GM18870 (cell line): ENCODE data around the gene CDHR3.

ENCODE experiments used
- ATAC-seq: cut with Tn5 transposase; IDR thresholded peaks from one replicate; pipeline ENCODE4 v1.9.1; 2021; ENCODE audit warnings: moderate library complexity; ENCODE audit not compliant: unreplicated experiment

Gene CDHR3

DNA sequence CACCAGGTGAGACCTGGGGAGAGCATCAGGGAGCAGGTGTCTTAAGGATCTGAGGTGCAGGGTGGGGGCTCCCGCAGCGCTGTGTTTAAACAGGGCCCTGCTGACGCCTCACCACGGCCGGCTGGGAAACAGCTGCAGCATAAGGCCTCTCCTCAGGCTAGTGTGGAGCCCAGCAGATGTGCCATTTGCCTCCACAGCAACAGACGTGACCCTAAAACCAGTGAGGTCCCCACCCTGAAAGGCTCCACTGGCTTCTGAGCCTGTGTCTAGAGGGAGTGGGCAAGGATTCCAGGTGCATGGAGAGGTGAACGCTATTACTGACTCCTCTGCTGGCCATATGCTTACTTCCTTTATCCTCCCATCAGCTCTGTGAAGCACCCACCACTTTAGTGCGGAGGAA is 101.3 kb downstream of the CDHR3 start:
- ATAC-seq: no peak

DNA sequence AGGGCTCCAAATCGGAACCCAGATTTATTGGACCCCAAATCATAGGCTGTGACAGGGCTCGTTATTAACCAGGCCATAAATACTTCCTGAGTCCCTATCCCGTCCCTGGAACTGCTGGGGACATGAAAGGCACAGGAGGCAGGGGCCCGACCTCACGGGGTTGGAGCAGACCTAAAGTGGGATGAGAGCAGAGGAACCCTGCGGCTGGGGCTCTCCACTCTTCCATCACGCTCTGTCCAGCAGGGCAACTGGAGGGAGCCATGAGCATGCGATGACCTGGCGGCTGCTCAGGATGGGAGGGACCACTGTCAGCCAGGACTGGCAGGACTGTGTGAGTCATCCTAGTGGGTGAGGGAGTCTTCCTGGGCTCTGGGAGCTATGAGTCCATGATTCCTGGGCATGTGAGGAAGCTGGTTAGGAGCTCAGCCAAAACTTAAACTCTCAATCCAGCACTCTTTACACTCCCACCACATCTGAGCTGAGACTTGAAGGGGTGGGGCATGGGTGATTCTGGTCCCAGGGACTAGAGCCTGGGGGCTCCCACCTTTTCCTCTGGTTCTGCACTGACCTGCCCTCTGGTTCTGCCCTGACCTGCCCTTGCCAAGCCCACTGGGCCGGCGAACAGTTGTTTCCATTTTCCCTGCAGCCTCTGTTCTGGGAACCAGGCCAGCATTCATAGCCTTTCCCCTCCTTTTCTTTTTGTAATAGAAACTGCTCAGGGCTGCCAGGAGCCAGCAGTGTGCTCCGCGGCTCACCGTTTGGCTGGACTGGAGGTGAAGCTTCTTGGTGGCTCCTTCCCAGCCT is 101.9 kb downstream of the CDHR3 start:
- ATAC-seq: no peak

DNA sequence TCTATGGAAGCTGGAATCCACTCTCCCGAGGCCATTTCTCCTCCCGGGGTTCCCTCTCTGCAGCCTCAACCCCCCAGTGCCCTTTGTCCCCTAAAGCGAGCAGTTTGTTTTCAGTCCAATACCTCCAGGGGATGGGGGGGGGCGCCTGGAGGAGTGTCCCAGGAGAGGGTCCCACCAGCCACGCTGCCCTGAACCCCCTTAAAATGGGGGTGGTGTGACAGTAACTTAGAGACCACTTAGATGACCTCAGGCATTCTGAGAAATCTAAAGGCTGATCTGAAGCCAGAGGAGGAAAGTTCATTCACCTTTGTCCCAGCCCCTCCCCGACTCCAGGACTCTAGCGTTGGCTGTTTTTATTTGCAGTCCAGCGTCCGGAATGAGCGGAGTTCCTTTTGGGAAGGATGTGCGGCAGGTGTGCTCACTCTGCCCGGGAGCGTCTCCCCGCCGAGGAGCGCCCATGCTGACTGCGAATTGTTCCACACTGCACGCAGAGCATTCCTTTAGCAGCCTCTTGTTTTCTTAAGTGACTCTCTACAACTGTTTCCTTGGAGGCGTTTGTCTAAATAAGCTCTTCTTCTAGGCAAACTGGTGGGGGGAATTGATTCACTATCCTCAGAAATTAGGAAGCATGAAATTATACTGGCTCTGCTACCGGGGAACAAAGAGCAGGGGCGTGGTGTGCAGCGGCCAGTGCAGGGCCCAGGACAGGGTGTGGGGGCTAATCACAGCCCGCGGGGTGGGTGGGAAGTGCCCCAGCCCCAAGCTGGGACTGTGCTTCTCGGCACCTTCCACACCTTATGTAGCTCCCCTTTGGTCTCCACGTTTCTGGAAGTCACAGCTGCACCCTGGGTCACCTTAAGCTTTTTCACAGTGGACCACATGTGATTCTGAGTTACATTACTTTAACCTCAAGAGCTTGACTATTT is 102.8 kb downstream of the CDHR3 start:
- ATAC-seq: no peak

DNA sequence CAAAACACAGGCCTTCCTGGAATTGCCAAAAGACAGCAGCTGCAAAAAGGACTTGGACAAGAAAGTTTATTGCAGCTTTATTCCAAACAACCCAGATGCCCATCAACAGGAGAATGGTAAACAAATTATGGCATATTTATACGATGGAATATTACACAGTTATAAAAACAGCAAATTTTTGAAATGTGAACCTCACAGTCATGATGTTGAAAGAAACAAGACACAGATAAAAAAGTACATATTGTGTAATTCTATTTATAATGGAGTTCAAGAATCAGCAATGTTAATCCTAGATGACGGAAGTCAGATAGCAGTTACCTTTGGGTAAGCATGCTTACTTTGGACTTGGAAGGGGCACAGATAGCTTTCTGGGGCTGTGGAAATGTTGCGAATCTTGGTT is 104.6 kb downstream of the CDHR3 start:
- no peak for ATAC-seq

DNA sequence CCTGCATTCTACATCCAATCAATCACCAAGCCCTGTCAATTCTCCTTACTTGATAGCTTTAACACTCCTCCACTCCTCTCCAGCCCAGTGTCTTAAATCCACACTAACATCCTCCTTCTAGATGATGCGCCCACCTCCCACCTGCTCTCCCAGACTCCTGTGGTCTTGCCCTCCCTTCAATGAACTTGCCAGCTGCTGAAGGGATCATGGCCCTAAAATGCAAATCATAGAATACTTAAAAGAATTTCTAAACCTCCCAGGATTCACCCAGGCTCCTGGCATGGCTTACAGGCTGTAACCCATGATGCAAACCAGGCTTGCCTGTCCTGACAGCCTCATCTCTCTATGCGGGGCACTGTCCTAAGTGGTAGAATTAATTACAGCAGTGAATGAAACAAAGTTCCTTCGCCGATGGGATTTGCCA is 105.5 kb downstream of the CDHR3 start:
- ATAC-seq: no peak

DNA sequence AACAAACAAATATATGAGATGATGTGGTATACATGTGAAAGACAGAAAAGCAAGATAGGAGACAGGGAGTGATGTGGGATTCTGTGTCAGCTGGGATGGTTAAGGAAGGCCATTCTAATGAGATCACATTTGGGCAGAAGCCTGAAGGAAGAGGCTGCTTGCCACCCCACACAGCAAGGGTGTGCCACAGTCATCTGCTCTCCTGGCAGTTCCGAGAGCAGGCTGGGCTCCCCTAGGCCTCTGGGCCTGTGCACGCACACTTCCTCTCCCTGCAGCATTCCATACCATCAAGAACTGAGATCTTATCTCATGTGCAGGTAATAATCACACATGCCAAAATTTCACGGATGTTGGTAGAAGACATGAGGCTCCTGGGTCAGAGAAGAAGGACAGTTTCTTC is 105.9 kb downstream of the CDHR3 start:
- no peak for ATAC-seq

DNA sequence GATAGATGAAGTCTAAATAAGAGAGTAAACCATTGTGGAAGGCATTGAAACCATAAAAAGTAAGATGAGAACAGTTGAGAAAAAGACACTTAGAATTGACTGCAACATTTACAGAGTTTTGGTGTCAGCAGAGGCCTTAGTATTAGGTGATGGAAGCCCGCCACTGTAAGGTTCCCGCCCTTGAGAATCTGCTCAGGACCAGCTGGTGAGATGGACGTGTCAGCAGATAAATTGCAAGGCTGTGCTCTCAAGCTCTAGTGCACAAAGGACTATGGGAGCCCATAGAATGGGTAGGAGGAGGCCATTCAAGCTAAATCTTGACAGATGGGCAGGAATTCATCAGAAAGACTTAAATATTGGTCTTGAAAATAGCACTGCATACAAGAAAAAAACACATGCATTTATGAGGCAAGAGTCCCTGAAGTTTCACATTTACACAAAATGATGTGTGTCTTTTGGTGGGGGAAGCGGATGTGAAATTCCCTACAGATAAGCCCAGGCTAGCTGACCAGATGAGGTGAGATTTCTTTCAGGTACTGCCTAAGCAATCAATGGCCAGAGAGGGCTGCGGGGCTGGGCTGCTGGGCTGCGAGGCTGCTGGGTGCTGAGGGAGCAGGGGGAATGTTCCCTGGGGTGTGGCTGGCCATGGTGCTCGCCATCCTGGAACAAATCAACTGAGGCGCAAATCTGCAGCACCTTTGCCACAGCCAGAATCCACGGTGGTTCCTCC is 106.6 kb downstream of the CDHR3 start:
- ATAC-seq: no peak

DNA sequence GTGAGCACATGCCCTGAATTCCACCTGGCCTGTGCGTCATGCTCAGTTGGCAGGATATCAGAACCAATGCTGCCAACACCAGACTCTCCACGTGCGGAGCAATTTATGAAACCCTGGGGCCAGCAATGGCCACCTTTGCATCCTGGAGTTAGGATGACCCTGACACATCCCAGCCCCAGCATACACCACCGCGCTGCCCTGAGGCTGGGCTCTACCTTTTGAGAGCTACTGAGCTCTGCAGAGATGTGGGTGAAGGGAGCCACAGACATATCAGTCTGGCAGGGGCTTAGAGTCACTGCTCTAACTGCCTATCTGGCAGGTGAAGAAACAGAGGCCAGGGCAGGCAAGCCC is 107.1 kb downstream of the CDHR3 start:
- no peak for ATAC-seq

DNA sequence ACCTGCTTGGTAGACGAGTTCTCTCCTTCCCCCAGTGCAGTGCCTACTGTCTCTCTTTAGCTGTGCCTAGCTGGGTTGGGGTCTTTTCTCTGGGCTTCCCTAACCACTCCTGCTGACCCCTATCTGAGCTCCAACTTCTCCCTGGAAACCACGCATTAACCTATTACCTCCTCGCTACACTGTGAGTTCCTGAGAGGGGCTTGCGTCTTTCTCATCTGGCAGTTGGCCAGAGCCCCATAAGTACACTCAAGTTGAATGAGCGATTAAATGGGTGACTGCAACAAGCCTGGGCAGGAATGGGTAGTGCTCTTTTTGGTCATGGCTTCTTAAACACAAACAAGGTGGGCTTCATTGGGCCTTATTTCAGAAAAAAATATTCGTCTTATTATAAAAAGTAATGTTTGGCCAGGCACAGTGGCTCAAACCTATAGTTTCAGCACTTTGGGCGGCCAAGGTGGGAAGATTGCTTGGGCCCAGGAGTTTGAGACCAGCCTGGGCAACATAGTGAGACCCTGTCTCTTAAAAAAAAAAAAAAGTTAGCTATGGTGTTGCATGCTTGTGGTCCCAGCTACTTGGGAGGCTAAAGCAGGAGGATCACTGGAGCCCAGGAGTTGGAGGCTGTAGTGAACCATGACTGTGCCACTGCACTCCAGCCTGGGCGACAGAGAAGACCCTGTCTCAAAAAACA is 107.6 kb downstream of the CDHR3 start:
- no peak for ATAC-seq

DNA sequence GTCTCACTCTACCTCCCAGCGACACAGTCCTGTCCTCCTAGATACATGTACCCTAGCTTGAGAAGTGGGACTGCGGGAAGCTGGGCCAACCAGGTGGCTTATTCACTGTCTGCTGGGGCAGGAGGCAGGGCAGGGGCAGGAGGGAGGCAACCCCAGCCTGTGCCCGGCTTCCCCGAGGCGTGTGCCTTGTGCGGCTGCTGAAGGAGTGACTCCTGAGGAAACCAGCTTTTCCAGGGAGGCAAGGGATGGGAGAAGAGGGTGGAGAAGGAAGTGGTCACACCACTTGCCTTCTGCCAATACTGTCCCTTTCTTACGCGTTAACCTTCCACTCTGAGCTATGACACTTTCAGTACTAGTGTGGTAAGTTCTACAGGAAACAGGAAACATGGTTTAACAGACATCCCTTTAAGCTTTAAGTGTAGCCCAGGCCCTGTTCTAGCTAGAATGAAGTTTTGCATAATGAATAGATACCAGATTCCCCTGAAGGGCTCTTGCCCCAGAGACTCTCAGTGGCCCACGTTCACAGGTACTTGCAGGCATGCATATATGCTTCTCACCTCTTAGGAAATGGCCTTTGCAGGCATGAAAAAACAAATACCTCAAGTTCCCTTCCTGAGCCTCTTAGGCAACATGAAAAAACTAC is 108.4 kb downstream of the CDHR3 start:
- peak; percentile 98 for ATAC-seq

DNA sequence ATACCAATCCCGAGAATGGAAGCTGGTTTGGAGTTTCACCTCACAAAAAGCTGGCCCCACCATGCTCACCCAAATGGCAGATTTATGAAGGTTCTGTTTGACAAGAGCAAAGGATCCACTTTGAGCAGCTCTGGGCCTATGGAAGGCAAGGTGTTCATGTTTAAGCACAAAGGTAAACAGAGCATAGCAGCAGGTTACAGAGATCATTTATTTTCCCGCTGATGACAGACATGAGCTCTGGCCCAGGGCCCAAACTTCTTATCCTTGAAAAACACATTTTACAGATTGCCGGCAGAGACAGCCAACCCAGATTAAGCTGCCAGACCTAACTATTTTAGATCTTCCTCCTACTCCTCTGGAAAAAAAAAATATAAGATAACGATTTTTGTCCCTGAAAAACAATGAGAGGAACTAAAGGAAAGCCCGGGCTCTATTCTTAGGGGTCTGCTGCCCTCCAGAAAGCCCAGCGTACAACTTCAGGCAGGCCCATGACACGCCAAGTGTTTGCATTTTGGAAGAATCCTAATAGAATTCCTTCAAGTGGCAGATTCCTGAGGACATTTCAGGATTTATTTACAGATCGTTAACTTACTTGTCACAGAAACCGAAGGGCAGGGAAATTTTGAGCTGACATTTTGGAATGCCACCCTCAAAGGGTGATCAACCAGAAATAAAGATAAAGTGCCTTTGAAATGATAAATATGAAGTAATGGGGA is 109.1 kb downstream of the CDHR3 start:
- ATAC-seq: no peak

DNA sequence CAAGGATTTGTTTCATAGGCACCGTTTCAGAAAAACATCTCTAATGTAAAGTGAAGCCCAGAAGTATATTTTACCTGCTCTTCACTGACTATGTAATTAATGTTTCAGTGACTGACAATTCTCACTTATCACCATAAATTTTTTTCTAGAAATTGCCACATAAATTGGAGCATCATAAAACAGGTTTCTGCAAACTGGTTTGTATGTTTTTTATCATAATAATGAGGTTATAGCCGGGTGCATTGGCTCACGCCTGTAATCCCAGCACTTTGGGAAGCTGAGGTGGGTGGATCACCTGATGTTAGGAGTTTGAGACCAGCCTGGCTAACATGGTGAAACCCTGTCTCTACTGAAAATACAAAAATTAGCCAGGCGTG is 109.6 kb downstream of the CDHR3 start:
- ATAC-seq: no peak

DNA sequence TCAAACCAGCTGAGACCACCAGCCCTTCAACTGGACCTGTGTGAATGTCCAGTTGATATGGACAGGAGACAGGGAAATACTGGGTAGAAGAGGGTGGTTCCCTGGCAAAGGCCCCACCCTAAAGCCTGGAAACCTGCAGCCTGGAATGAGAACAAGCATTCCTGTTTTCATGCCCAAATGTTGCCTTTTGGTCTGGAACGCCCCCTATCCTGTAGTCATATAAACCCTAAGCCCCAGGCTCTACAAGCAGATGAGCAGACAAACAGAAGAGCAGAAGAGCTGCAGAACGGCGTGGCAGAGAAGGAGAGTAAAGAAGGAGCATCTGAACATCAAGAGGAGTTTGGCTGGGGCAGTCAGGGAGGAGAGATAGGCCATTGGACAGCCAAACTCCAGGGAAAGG is 110.6 kb downstream of the CDHR3 start:
- ATAC-seq: no peak

DNA sequence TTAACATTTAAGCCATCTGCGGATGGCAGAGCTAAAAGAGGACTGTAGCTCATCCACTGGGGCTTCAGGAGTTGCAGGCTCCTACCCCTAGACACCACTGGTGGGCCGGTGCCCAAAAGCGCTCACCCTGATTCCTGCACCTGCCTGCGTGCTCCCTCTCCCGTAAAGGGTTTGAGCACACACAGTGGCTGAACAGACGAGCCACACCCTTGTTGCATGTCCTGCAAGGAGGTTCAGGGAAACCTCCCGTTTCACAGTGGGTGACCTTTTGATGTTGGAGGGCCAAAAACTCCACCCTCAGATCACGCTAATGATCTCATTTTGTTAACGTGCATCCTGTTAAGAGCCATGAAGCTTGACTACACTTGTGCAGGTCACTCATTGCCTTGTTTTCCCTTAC is 111.2 kb downstream of the CDHR3 start:
- no peak for ATAC-seq

DNA sequence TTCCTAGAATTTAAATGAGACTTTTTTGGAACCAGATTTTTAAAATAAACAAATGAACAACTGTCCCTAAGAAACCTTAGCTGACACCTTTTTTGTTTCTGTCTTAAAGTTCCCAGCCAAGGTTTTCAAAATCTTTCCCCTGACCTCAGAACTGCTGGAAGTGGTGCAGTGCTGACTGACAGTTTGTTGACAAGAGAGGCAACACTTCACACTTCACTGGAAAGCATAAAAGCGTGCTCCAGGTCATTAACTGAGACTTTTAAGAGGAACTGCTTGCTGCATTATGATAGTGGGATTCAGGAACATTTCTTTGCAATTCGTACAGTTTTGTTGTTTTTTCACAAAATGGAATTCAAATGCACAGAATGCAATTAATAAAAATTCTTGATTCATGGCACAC is 112.9 kb downstream of the CDHR3 start:
- no peak for ATAC-seq

DNA sequence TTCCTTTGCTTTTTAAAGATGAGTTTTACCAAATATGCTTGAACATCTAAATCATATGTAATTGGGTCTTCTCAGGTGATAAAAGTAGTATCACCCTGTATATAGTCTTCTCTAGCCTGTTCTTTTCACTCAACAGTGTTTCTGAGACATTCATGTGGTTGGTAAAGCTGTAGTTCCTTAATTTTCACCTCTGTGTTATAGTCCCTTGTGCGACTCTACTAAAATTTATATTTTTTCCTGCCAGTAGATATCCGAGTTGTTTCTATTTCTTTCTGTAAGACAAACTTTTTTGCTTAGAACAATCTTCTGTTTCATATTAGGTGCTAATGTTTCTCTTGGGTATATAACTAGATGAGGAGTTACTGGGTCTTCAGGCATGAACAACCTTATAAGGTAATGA is 113.5 kb downstream of the CDHR3 start:
- no peak for ATAC-seq

DNA sequence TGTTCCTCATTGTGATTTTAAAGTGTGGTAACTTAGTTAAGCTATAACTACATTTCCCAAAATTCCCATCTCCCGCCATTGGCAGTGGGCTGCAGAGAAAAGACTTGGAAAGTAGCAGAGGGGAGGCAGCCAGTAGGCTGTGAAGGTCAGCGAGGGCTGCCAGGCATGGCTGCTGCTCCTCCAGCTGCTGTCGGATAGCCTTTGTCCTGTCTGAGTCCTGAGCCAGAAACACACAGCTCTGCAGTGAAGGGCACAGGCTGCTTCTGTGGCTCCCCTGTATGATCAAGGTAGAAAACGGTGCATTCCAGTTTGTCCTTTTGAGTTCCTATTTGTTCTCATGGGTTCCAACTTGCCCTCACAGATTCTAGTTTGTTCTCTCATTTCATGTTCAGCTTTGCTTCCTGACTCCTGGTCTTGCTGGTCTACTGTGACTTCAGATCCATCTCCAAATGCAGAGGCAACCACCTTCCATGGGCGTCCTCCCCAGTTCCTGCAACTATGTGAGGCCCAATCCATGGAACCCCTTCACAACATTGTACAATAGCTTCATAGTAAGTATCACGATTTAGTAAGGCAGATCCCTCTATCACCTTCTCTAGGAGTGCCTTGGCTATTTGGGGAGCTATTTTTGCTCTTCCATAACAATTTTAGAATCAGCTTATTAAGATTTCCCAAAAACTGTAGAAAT is 117.4 kb downstream of the CDHR3 start:
- ATAC-seq: no peak

DNA sequence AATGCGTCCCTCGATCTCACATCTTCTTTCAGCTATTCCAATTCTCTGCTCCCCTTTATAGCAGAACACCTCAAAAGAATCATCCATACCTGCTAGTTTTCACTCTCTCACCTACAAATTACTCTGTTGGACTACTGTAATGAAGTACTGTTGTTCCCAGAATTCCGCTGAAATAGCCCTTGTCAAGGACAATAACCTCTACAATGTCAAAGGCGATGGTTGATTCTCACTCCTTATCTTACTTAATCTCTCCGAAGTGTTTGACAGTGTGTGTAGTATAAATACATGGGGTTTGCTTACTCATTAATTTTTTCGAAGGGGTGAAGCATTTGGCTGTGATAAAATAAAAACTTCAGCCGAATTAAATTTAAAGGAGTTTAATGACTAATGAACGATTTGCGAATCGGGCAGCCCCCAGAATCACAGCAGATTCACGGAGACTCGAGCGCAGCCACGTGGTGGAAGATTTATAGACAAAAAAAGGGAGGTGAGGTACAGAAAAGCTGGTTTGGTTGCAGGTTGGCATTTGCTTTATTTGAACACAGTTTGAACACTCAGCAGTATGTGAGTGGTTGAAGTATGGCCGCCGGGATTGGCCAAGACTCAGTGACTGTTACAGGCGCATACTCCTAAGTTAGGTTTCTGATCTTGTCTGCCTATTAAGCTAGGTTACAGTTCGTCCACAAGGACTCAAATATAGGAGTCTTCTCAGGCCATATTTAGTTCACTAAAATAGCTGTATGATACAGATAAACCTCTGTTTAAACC is 119.2 kb downstream of the CDHR3 start:
- ATAC-seq: no peak
